Chondrocyte (in vitro differentiated cells): ENCODE measurements around the gene ZNF438. TPM values are rescaled to one million over a fixed set of nuclear protein-coding genes. Genes with fewer than 3 reads are reported as not detected.

Source experiments
- DNase-seq: peaks from one replicate; pipeline ENCODE4 v3.0.0; 2021; ENCODE audit warnings: mixed read lengths, low spot score
- H3K27ac Mint-ChIP-seq: one replicate; pipeline ENCODE4 v1.8.0; 2021; ENCODE audit warnings: mild to moderate bottlenecking, moderate library complexity, mixed read lengths; ENCODE audit not compliant: unreplicated experiment
- H3K27me3 Mint-ChIP-seq: 2 replicates; pipeline ENCODE4 v1.8.0; 2021; ENCODE audit warnings: low read depth, mixed read lengths
- H3K36me3 Mint-ChIP-seq: 2 replicates; pipeline ENCODE4 v1.8.0; 2021; ENCODE audit warnings: low read depth, mixed read lengths
- H3K4me1 Mint-ChIP-seq: 2 replicates; pipeline ENCODE4 v1.8.0; 2021; ENCODE audit warnings: low read depth, mild to moderate bottlenecking, mixed read lengths
- H3K4me3 Mint-ChIP-seq: one replicate; pipeline ENCODE4 v1.8.0; 2021; ENCODE audit warnings: mild to moderate bottlenecking, moderate library complexity, mixed read lengths; ENCODE audit not compliant: unreplicated experiment
- H3K9me3 Mint-ChIP-seq: 2 replicates; pipeline ENCODE4 v1.8.0; 2021; ENCODE audit warnings: low read depth, mixed read lengths
- total RNA-seq: library from RNA; stranded (reverse); gene quantifications from 3 replicates; pipeline ENCODE4 v1.2.1, GENCODE V29; 2021
- TF ChIP-seq, protein P1 (sequence below): fragments of 200-600 bp; sonication (generic); IDR thresholded peaks from 2 replicates; pipeline ENCODE4 v1.5.0; 2021; ENCODE audit warnings: antibody characterized with exemption, mild to moderate bottlenecking, moderate library complexity

Gene ZNF438
- total RNA-seq, 1 donor from 2014 or later: 4.9 TPM

DNA sequence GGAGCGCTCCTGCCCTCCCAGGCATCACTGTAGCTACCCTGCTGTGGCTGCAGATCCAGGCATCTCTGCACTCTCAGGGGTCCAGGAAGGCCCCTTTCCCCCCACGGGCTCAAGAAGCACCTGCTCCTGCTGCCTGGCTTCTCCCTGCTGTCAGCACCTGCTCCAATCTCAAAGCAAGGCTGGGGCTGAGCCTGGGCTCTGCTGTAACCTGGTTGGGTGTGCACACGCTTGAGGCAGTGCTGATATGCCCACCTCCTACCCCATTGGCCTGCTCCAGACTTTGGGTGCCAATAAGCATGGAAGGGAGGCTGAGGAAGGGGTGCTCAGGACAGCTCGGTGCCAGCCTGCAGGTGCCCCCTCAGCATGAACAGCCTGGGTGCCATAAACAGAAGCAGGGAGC is 185.0 kb downstream of the ZNF438 start:
- H3K36me3 Mint-ChIP-seq: peaks cover 15% of the 10 kb centered on the region
- no peak overlapping the region for H3K27ac Mint-ChIP-seq
- H3K4me3 Mint-ChIP-seq: no peak overlapping the region
- TF ChIP-seq, protein P1, sequence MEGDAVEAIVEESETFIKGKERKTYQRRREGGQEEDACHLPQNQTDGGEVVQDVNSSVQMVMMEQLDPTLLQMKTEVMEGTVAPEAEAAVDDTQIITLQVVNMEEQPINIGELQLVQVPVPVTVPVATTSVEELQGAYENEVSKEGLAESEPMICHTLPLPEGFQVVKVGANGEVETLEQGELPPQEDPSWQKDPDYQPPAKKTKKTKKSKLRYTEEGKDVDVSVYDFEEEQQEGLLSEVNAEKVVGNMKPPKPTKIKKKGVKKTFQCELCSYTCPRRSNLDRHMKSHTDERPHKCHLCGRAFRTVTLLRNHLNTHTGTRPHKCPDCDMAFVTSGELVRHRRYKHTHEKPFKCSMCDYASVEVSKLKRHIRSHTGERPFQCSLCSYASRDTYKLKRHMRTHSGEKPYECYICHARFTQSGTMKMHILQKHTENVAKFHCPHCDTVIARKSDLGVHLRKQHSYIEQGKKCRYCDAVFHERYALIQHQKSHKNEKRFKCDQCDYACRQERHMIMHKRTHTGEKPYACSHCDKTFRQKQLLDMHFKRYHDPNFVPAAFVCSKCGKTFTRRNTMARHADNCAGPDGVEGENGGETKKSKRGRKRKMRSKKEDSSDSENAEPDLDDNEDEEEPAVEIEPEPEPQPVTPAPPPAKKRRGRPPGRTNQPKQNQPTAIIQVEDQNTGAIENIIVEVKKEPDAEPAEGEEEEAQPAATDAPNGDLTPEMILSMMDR: no peak
- no peaks in the 10 kb centered on the region for H3K27me3 Mint-ChIP-seq
- no peaks in the 10 kb centered on the region for H3K9me3 Mint-ChIP-seq
- H3K4me1 Mint-ChIP-seq: no peaks in the 10 kb centered on the region
- no peak for DNase-seq

DNA sequence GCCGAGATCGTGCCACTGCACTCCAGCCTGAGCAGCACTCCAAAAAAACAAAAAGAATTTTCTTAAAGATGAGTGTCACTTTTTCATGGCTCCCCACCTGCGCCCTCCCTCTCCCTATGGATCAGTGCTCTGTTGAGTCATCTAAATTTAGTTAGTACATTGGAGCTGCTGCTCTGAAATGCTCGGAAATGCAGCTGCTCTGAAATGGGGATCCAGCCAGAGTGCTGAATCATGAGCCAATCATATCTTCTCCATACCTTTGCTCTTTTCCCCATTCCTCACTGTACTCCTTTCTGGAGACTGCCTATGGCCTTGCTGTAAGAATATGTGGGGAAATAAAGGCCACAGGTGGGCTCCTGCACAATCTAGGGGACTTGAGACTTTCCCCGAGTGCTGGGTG is 188.8 kb downstream of the ZNF438 start:
- H3K9me3 Mint-ChIP-seq: peaks cover 2% of the 10 kb centered on the region

DNA sequence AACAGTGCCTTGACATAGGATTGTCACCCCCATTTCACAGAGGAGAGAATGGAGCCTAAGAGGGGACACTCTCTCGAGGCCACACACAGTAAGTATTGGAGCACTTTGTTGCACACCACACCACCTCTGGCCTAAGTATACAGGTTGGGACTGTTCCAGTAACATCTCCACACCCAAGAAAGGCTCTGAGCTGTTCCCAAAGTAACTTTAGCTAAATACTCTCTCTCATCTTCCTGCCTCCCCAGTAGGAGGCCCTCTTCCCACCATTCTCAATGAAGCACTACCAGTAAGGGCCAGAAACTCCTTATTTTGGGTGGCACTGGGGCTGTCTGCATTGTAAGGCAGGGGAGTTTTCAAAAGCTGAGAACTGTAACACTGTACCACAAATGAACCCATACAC is 189.5 kb downstream of the ZNF438 start:
- Mint-ChIP-seq H3K27me3 (no peaks in the 10 kb centered on the region), H3K36me3 (peaks cover 2% of the 10 kb centered on the region), H3K4me3 (no peak overlapping the region), H3K4me1 (no peaks in the 10 kb centered on the region), H3K27ac (no peak overlapping the region), H3K9me3 (peaks cover 5% of the 10 kb centered on the region)
- no peak for DNase-seq
- TF ChIP-seq, protein P1: no peak

More for the DNA sequence above, 188.8 kb downstream of the ZNF438 start:
- no peak overlapping the region for H3K27ac Mint-ChIP-seq
- H3K4me1 Mint-ChIP-seq: no peaks in the 10 kb centered on the region
- no peak for DNase-seq
- TF ChIP-seq, protein P1: no peak
- no peak overlapping the region for H3K4me3 Mint-ChIP-seq
- H3K27me3 Mint-ChIP-seq: no peaks in the 10 kb centered on the region
- peaks cover 2% of the 10 kb centered on the region for H3K36me3 Mint-ChIP-seq

DNA sequence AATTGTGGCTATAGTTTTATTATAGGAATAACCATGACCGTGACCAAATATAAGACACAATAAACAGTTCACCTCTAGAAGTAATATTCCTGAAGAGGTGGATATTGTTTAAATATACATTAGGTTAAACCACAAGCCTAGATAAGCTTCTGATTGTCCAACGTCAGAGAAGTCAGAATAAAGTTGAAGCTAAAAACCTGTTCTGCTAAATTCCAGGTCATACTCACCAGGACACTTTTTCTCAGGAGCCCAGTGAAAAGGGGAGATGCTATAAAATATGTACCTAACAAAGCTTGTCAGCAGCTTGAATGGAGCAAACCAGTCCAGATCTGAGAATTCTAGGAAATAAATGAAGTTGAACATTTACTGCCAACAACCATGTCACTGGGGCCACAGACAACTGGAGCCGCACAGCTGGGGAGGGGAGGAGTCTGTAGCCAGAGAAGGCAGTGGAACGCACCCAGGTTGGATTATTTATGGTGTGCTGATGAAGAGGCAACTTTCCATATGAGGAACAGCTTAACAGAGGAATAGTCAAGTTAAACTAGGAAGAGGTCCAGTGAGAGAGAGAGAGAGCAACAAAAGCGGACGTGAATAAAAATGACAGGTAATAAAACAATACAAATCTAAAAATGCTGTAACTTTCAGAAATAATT is 191.1 kb downstream of the ZNF438 start:
- H3K27ac Mint-ChIP-seq: no peak overlapping the region
- peaks cover 5% of the 10 kb centered on the region for H3K9me3 Mint-ChIP-seq
- no peaks in the 10 kb centered on the region for H3K4me1 Mint-ChIP-seq
- no peak for DNase-seq
- TF ChIP-seq, protein P1: no peak
- H3K4me3 Mint-ChIP-seq: no peak overlapping the region
- no peaks in the 10 kb centered on the region for H3K27me3 Mint-ChIP-seq
- peaks cover 2% of the 10 kb centered on the region for H3K36me3 Mint-ChIP-seq

DNA sequence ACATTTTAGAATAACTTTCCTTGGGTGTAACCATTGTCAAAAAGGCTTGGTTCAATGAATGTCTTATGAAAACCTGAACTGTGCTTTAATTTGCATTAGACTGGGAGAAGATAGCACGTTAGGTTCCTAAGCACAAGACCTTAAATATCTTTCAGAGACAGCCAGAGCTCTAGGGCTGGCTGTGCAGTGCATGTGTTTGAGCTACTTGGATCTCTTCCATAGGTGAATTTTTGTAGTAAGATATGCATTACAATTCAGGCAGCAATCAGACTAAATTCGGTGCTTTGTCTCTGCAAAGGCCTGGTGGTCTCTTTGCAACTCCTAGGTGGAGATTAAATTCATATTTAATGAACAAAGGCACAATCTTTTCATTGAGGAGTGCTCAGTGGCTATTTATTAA is 192.0 kb downstream of the ZNF438 start:
- Mint-ChIP-seq H3K4me3 (no peak overlapping the region), H3K9me3 (peaks cover 5% of the 10 kb centered on the region), H3K36me3 (peaks cover 3% of the 10 kb centered on the region), H3K27me3 (no peaks in the 10 kb centered on the region), H3K27ac (no peak overlapping the region), H3K4me1 (no peaks in the 10 kb centered on the region)
- TF ChIP-seq, protein P1: no peak
- no peak for DNase-seq
